Activated effector memory CD4-positive, alpha-beta T cell treated with Interleukin-2 at 50 U/mL for 16 hours (primary cell): ENCODE data around the gene GRIN2D.
"Not testable (repeated sequence)": the region's sequence is repeated elsewhere in the genome, so short reads cannot be mapped to it uniquely, and the experiment has no call there.

Experiments used
- DNase-seq: peaks from one replicate; pipeline ENCODE4 v3.0.0-alpha.2; 2020

The GRIN2D gene

GRCh38 chr19:48393559-48394330 is at the start of gene GRIN2D:
GRIN2D (plus strand) TSS chr19:48393668; CDS start chr19:48398393, 4,725 bp downstream.
- no peak for DNase-seq

- no peak for DNase-seq
These were observed 48.6 kb upstream of the GRIN2D start for GRCh38 chr19:48344892-48345291.

- no peak for DNase-seq
These were observed 47.3 kb upstream of the GRIN2D start for GRCh38 chr19:48346191-48346590.

- no peak for DNase-seq
These were observed 45.4 kb upstream of the GRIN2D start for GRCh38 chr19:48348045-48348444.

GRCh38 chr19:48348737-48349136 is 44.7 kb upstream of the GRIN2D start:
- no peak for DNase-seq

GRCh38 chr19:48350856-48351255 is 42.6 kb upstream of the GRIN2D start:
- no peak for DNase-seq

- DNase-seq: peak; percentile 65
These were observed 42.1 kb upstream of the GRIN2D start for GRCh38 chr19:48351341-48351752.

- DNase-seq: no peak
These were observed 39.8 kb upstream of the GRIN2D start for GRCh38 chr19:48353677-48354076.

- DNase-seq: no peak
These were observed 39.0 kb upstream of the GRIN2D start for GRCh38 chr19:48354332-48354992.

- DNase-seq: no peak
These were observed 38.0 kb upstream of the GRIN2D start for GRCh38 chr19:48355365-48355954.

GRCh38 chr19:48359123-48359522 is 34.3 kb upstream of the GRIN2D start:
- DNase-seq: no peak

- DNase-seq: no peak
These were observed 31.6 kb upstream of the GRIN2D start for GRCh38 chr19:48361912-48362311.

- peak; percentile 80 for DNase-seq
These were observed 30.6 kb upstream of the GRIN2D start for GRCh38 chr19:48362716-48363499.

- no peak for DNase-seq
These were observed 30.0 kb upstream of the GRIN2D start for GRCh38 chr19:48363500-48363809.

- DNase-seq: peak; percentile 98
These were observed 29.5 kb upstream of the GRIN2D start, which contains the start of the genes SYNGR4 and TMEM143 for GRCh38 chr19:48363810-48364597. SYNGR4 (plus strand) TSS chr19:48364367; CDS start chr19:48365843, 1,476 bp downstream. TMEM143 (minus strand) TSS chr19:48363940; CDS start chr19:48363920, 20 bp downstream.

GRCh38 chr19:48364598-48365348 is 28.7 kb upstream of the GRIN2D start:
- DNase-seq: no peak

GRCh38 chr19:48365602-48366001 is 27.9 kb upstream of the GRIN2D start:
- no peak for DNase-seq

- no peak for DNase-seq
These were observed 25.6 kb upstream of the GRIN2D start for GRCh38 chr19:48367855-48368254.

GRCh38 chr19:48368936-48369335 is 24.5 kb upstream of the GRIN2D start:
- DNase-seq: no peak

- DNase-seq: no peak
These were observed 22.5 kb upstream of the GRIN2D start for GRCh38 chr19:48370955-48371354.

GRCh38 chr19:48371367-48371766 is 22.1 kb upstream of the GRIN2D start:
- no peak for DNase-seq

GRCh38 chr19:48371771-48372170 is 21.7 kb upstream of the GRIN2D start:
- not testable (repeated sequence) for DNase-seq
